GM12801 (cell line): ENCODE results near the gene VCX3B.

Experiments
- CTCF ChIP-seq: IDR thresholded peaks from one replicate; pipeline ENCODE4 v1.5.1; 2011; ENCODE audit warnings: control low read depth; ENCODE audit not compliant: insufficient read length; ENCODE audit errors: extremely low read depth

VCX3B gene

DNA sequence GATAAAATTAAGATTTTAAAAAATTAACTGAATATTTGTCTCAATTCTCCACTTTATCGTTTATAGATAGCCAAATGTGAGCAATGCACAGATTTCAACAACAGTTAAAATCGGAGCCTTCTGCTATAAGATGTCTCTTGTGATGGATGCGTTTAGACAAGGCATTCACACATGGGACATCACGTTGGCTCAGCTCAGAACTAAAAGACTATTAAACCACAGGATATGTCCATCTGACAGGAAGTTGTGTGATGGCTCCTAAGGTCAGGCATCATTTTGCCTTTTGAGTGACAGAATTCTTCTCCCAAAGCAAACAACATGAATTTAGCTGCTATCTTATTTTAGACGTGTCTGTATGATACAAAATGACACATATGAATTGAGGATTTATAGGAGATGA lies 17.3 kb upstream of the VCX3B start:
- no peak for TF ChIP-seq CTCF

DNA sequence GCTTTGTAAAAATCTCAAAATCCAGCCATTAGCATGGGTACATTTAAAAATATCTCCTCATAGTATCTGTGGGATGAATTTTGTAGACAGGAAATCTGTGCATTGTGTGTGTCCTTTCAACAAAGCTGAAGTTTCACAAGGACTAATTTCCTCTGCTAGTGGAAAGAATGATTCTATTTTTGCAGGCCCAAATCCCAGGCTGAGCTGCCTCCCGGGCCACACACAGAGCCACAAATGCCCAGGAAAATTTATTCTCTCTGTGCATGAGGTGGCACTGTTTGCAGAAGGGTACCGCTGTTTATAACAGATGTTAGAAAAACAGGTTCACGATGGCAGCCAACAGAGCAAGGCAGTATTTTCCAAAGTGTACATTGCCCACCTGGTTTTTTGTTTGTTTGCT lies 11.0 kb upstream of the VCX3B start:
- no peak for TF ChIP-seq CTCF

DNA sequence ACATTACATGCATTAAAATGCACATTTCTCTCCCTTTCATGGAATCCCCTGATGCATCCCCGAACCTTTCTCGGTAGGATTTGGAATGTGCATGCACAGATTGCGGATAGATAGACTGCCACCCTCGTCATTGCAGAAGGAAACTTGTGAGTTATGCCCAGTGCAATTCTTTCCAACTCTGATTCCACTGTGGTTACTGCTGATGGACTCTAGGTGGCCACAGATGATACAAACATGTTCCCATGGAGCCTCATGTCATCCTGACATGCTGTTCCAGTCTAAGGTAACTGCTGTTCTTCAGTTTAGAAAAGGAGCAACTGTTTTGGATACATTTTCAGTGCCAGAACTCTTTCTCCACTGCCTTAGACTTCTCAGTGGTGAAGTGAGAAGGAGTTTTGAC lies 9.1 kb upstream of the VCX3B start:
- no peak for TF ChIP-seq CTCF

DNA sequence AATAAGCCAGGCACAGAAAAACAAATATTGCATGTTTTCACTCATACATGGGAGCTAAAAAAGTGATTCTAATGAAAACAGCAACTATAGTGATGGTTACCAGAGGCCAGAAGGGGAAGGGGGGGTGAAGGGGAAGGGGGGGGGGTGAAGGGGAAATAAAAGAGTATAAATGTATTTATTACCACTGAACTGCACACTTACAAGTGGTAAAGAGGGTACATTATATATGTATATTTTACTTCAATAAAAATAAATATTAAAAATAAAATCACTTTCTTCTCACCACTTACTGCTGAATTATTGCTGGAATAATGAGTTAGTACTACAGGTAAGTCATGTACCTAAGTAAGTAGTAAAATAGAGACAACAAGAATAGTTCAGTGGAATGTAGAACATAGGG lies 2.1 kb upstream of the VCX3B start:
- no peak for TF ChIP-seq CTCF

- TF ChIP-seq CTCF = no peak
These were observed 19.8 kb downstream of the VCX3B start for GRCh38 chrX:8484360-8484949.

GRCh38 chrX:8500203-8500602 lies 35.6 kb downstream of the VCX3B start:
- TF ChIP-seq CTCF = no peak

DNA sequence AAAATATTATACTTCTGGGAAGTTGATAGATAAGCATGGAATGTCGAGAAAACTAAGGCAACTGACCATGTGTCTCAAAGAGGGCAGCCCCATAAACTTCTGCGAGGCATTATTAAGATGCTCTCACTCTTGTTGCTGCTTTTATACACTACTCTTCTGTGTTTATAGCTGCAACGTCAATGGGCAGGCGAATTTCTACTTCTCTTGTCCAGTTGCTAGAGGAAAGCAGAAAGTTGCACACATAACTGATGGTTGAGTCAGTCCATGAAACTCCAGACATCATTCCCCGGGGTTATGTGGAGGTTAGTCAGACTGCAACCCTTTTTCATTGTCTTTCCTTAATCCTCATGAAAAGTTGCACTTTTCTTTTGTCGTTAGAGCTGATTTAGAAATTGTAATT lies 39.8 kb downstream of the VCX3B start:
- no peak for TF ChIP-seq CTCF
